GM12864 (cell line): Measurements from ENCODE around the gene UGT1A10.

ENCODE experiments used
- DNase-seq: peaks from one replicate; pipeline ENCODE4 v3.0.0-alpha.2; 2011; ENCODE audit warnings: low read depth
- H3K4me3 ChIP-seq: 2 replicates; pipeline ENCODE4 v1.5.1; 2011; ENCODE audit warnings: mild to moderate bottlenecking, low read depth, low read length, control low read depth
- CTCF ChIP-seq: IDR thresholded peaks from 2 replicates; pipeline ENCODE4 v1.5.1; 2011; ENCODE audit warnings: low read depth, mild to moderate bottlenecking, moderate library complexity, low read length, control low read depth, inconsistent platforms; ENCODE audit errors: missing control alignments

The UGT1A10 gene

GRCh38 chr2:233779722-233780121 lies 143.5 kb downstream of the UGT1A10 start:
- H3K4me3 ChIP-seq, result no peak overlapping the region
- DNase-seq, result no peak
- TF ChIP-seq CTCF, result no peak

GRCh38 chr2:233780771-233781170 lies 144.5 kb downstream of the UGT1A10 start:
- no peak for TF ChIP-seq CTCF
- no peak for DNase-seq
- no peak overlapping the region for H3K4me3 ChIP-seq

- no peak for DNase-seq
- no peak for TF ChIP-seq CTCF
- no peak overlapping the region for H3K4me3 ChIP-seq
Measured at GRCh38 chr2:233789554-233789953, 153.3 kb downstream of the UGT1A10 start.

GRCh38 chr2:233791151-233791882 lies 155.1 kb downstream of the UGT1A10 start:
- H3K4me3 ChIP-seq, result no peak overlapping the region
- no peak for DNase-seq
- no peak for TF ChIP-seq CTCF

- no peak for DNase-seq
- TF ChIP-seq CTCF, result no peak
Measured at GRCh38 chr2:233791883-233792329, 155.7 kb downstream of the UGT1A10 start.

GRCh38 chr2:233792720-233793119 lies 156.5 kb downstream of the UGT1A10 start:
- no peak overlapping the region for H3K4me3 ChIP-seq
- no peak for TF ChIP-seq CTCF
- no peak for DNase-seq

More at GRCh38 chr2:233791883-233792329, 155.7 kb downstream of the UGT1A10 start:
- H3K4me3 ChIP-seq, result no peak overlapping the region
